ENCODE measurements around the gene TBL3. TPM values are rescaled to one million over a fixed set of nuclear protein-coding genes. Genes with fewer than 3 reads are reported as not detected.

TBL3 gene
- total and polyA plus RNA-seq, 2 of the 8 experiments (the other 6 are each of a cell fraction or from before 2014, with no cell fraction given) = 65.8 to 137 TPM

- no peak overlapping the region for H2BK20ac ChIP-seq (ENCODE audit: low read length)
- H3K56ac ChIP-seq (replicated peaks; ENCODE audit: insufficient read length, low read depth, low read length) = no peak overlapping the region
- H2BK120ac ChIP-seq (replicated peaks; ENCODE audit: low read depth, low read length) = peak overlapping the region; percentile 72
- H3K4me3 ChIP-seq (ENCODE audit: extremely low read depth in 1 of 4, insufficient read depth in 2 of 4, low read depth in 3 of 4, low read length in 4 of 4) = peak overlapping the region in 3 of 4 experiments; percentile 21 to 59 (median 36); a peak in 5 of 8 replicates
- H3K36me3 ChIP-seq (ENCODE audit: control insufficient read depth in 2 of 4, insufficient read depth in 4 of 4, low read length in 3 of 4) = peaks cover 0 to 5% (median 0%) of the 10 kb centered on the region in 4 experiments; a peak in 1 of 8 replicates
- H3K4me1 ChIP-seq (replicated peaks in 1 of 4; ENCODE audit: control insufficient read depth in 3 of 4, insufficient read depth in 4 of 4, low read length in 3 of 4) = peaks cover 0 to 26% (median 13%) of the 10 kb centered on the region in 4 experiments; a peak in 5 of 7 replicates
- H3K4me2 ChIP-seq (ENCODE audit: insufficient read depth in 1 of 2, low read depth in 2 of 2, low read length in 2 of 2) = peak overlapping the region; percentile 16 to 76
- DNase-seq (ENCODE audit: low read depth in 1 of 2, low spot score in 2 of 2) (no peak), FAIRE-seq (no peak)
- no peak overlapping the region for H2BK12ac ChIP-seq (ENCODE audit: low read depth, low read length)
- H2BK15ac ChIP-seq (ENCODE audit: low read length) = peak overlapping the region; percentile 97
- H3K79me2 ChIP-seq (ENCODE audit: control insufficient read depth in 1 of 2, insufficient read depth in 2 of 2, low read length in 2 of 2) = no peaks in the 10 kb centered on the region
- peak overlapping the region; percentile 86; the same call in 1 of the 2 replicates for H4K8ac ChIP-seq (ENCODE audit: extremely low read depth, insufficient read depth, low read length)
- H3K9ac ChIP-seq (replicated peaks in 1 of 4; ENCODE audit: extremely low read depth in 1 of 4, low read depth in 3 of 4, low read length in 3 of 4) = no peak overlapping the region
- H2BK5ac ChIP-seq (ENCODE audit: low read depth, low read length) = no peak overlapping the region
- H3K23ac ChIP-seq (ENCODE audit: insufficient read length) = no peak overlapping the region
- no peaks in the 10 kb centered on the region for H3K79me1 ChIP-seq (ENCODE audit: low read depth, low read length)
- H3K4ac ChIP-seq (replicated peaks; ENCODE audit: insufficient read length, low read depth, low read length) = peak overlapping the region; percentile 69
- H3K23me2 ChIP-seq (ENCODE audit: low read depth, low read length) = peaks cover 15% of the 10 kb centered on the region; the same call in 1 of the 2 replicates
- H4K91ac ChIP-seq (replicated peaks; ENCODE audit: insufficient read length, low read length) = no peak overlapping the region
- peaks cover 0 to 3% of the 10 kb centered on the region in 2 experiments for H4K20me1 ChIP-seq (replicated peaks in 1 of 2; ENCODE audit: control insufficient read depth in 1 of 2, insufficient read depth in 2 of 2, low read length in 2 of 2)
- H3K27me3 ChIP-seq (replicated peaks in 1 of 4; ENCODE audit: control insufficient read depth in 3 of 4, extremely low read depth in 1 of 4, insufficient read depth in 3 of 4, low read length in 3 of 4) = peaks cover 22 to 60% (median 46%) of the 10 kb centered on the region in 4 experiments
- H4K5ac ChIP-seq (ENCODE audit: insufficient read length, low read depth, low read length) = no peak overlapping the region
- POLR2A ChIA-PET (ENCODE audit: partially characterized antibody) = interaction anchor here (0.6 to 1.6 kb wide), 9 partner anchors 11 to 135 kb away, joined by 3 to 14 read pairs (median 3); partner anchors contain the start of genes RAB26, RPS2, TRAF7 and ZNF598
- H3K9me3 ChIP-seq (ENCODE audit: insufficient read depth in 2 of 2, low read depth in 1 of 2, low read length in 1 of 2) = no peaks in the 10 kb centered on the region
- 0 out of 2 replicates have a peak overlapping the region, but pooled peaks have one; percentile 35 for H2AFZ ChIP-seq (ENCODE audit: low read length)
- no peak overlapping the region for H2AK5ac ChIP-seq (ENCODE audit: low read depth, low read length)
- H3K14ac ChIP-seq (ENCODE audit: insufficient read length) = no peak overlapping the region
- H3K18ac ChIP-seq (ENCODE audit: extremely low read depth, low read length) = peak overlapping the region; percentile 85
- CTCF ChIA-PET (ENCODE audit: partially characterized antibody) = interaction anchor here (0.6 to 7.5 kb wide), 34 partner anchors 10 to 890 kb away, joined by 3 to 55 read pairs (median 5); partner anchors contain the start of genes NTHL1, RAB26, TRAF7 and TSC2
- 6% methylated on average over 13 of the region's 14 CpGs; no CpG with 5 or more reads in 1 of the 2 experiments for WGBS, 2 experiments (ENCODE audit: extremely low coverage in 1 of 2, insufficient coverage in 1 of 2, insufficient read length in 1 of 2, insufficient replicate concordance in 2 of 2, low coverage in 1 of 2, low lambda C conversion rate in 2 of 2, missing lambda C conversion rate in 1 of 2)
- H3K27ac ChIP-seq (ENCODE audit: low read depth, low read length) = no peak overlapping the region
- TF ChIP-seq BACH1 (IDR thresholded peaks at IDR 0.05; ENCODE audit: low read length) = peak; percentile 63
- no peak for TF ChIP-seq POU5F1 (IDR thresholded peaks at IDR 0.05; ENCODE audit: low read depth, low read length)
- TF ChIP-seq EP300 (IDR thresholded peaks at IDR 0.05; ENCODE audit: borderline replicate concordance in 1 of 2, low read depth in 2 of 2, low read length in 2 of 2) = no peak
- TF ChIP-seq POLR2AphosphoS5 (IDR thresholded peaks at IDR 0.05; ENCODE audit: low read depth, low read length) = no peak
- TF ChIP-seq MAX (IDR thresholded peaks at IDR 0.05) = peak; percentile 62; the same call in 1 of the 2 replicates
- peak; percentile 2 for TF ChIP-seq KDM4A (IDR thresholded peaks at IDR 0.05; ENCODE audit: low read depth, low read length, severe bottlenecking)
- no peak for TF ChIP-seq EGR1 (IDR thresholded peaks at IDR 0.05; ENCODE audit: borderline replicate concordance, low read depth, low read length)
- no peak for TF ChIP-seq NANOG (IDR thresholded peaks at IDR 0.05; ENCODE audit: insufficient read depth, low read depth, low read length, poor library complexity, severe bottlenecking)
- no peak for TF ChIP-seq TBP (IDR thresholded peaks at IDR 0.05; ENCODE audit: low read depth, low read length)
- TF ChIP-seq RNF2 (IDR thresholded peaks at IDR 0.05; ENCODE audit: borderline replicate concordance, low read depth, low read length, missing control alignments, poor library complexity, severe bottlenecking) = no peak
- TF ChIP-seq BCL11A (IDR thresholded peaks at IDR 0.05; ENCODE audit: low read depth in 2 of 2, low read length in 2 of 2) = no peak
- no peak for TF ChIP-seq KDM1A (IDR thresholded peaks at IDR 0.05; ENCODE audit: borderline replicate concordance, low read length)
Observed at GRCh38 chr16:2022723-2023091, 50.9 kb downstream of the TBL3 start.

Data from H1 (cell line).